HepG2 (cell line): Measurements from ENCODE around the gene MRPL10. TPM values are rescaled to one million over a fixed set of nuclear protein-coding genes. Genes with fewer than 3 reads are reported as not detected.

Experiments
- ATAC-seq: fragments of 200-7000 bp; cut with Tn5 transposase; 3 replicates; pipeline ENCODE4 v1.9.1; 2020; ENCODE audit warnings: mild to moderate bottlenecking, moderate library complexity
- BruUV-seq: library from RNA; stranded (reverse); fragments of 400-500 nt; replicated peaks from 2 replicates; lab custom pipeline; 2021; lab: Mats Ljungman, UMichigan
- CTCF ChIA-PET: fragments of 300-600 bp; formaldehyde crosslinking; extraction: SDS; loops from one replicate; lab custom pipeline; 2021; ENCODE audit warnings: low total read pairs, inconsistent platforms, low intra/inter-chr PET ratio; lab: Yijun Ruan, JAX
- POLR2A ChIA-PET: fragments of 350-600 bp; sonication (Branson Sonifier 250); formaldehyde crosslinking; loops from one replicate; lab custom pipeline; 2020; ENCODE audit warnings: antibody characterized with exemption, inconsistent platforms; lab: Yijun Ruan, JAX
- DNase-seq: peaks from one replicate; pipeline ENCODE4 v3.0.0-alpha.2; 2015; ENCODE audit warnings: low spot score
- FAIRE-seq: peaks from 3 replicates; lab custom pipeline; 2011; peaks lifted over from hg19 to GRCh38; lab: Jason Lieb, UNC
- H2AFZ ChIP-seq: one replicate; pipeline ENCODE4 v1.6.1; 2011; ENCODE audit warnings: low read length, inconsistent platforms
- H3K27ac ChIP-seq: fragments of 300-600 bp; 3 replicates; pipeline ENCODE4 v1.8.0; 2011; ENCODE audit warnings: mixed run types, mild to moderate bottlenecking, mixed read lengths, low read length, inconsistent platforms; ENCODE audit not compliant: insufficient read depth; ENCODE audit errors: extremely low read length
- H3K27me3 ChIP-seq, 2 experiments: fragments of 200-600 bp in 1 of 2; 2 replicates in 1 of 2; 3 replicates in 1 of 2; pipeline versions ENCODE4 v1.6.0 to v1.8.0; 2011; ENCODE audit warnings: low read length in 2 of 2, mild to moderate bottlenecking in 2 of 2, moderate library complexity in 2 of 2, inconsistent platforms in 1 of 2; ENCODE audit not compliant: insufficient read depth in 2 of 2, control insufficient read depth in 1 of 2
- H3K36me3 ChIP-seq, 2 experiments: fragments of 200-600 bp in 1 of 2; replicated peaks in 1 of 2; 2 replicates in 1 of 2; 3 replicates in 1 of 2; pipeline versions ENCODE4 v1.5.1 to v1.8.0; 2011; ENCODE audit warnings: low read length in 2 of 2, inconsistent platforms in 1 of 2; ENCODE audit not compliant: insufficient read depth in 2 of 2, control insufficient read depth in 1 of 2
- H3K4me1 ChIP-seq: 2 replicates; pipeline ENCODE4 v1.5.1; 2012; ENCODE audit warnings: low read length, inconsistent platforms; ENCODE audit not compliant: insufficient read depth
- H3K4me2 ChIP-seq: 2 replicates; pipeline ENCODE4 v1.6.0; 2011; ENCODE audit warnings: low read depth, low read length, inconsistent platforms
- H3K4me3 ChIP-seq, 3 experiments: fragments of 200-600 bp in 1 of 3; sonication (generic), shearing (Covaris generic) in 1 of 3; replicated peaks in 1 of 3; 2 replicates each; pipeline ENCODE4 v1.5.1; 2011 to 2016; ENCODE audit warnings: low read length in 3 of 3, inconsistent platforms in 2 of 3, low read depth in 2 of 3, mild to moderate bottlenecking in 2 of 3, control low read depth in 1 of 3, mixed read lengths in 1 of 3; ENCODE audit not compliant: insufficient read depth in 1 of 3
- H3K79me2 ChIP-seq: one replicate; pipeline ENCODE4 v1.6.1; 2011; ENCODE audit warnings: low read length, inconsistent platforms; ENCODE audit not compliant: insufficient read depth
- H3K9ac ChIP-seq: 2 replicates; pipeline ENCODE4 v1.6.0; 2011; ENCODE audit warnings: mild to moderate bottlenecking, low read depth, low read length, inconsistent platforms; ENCODE audit not compliant: insufficient read depth
- H3K9me3 ChIP-seq: 2 replicates; pipeline ENCODE4 v1.5.1; 2012; ENCODE audit warnings: mild to moderate bottlenecking, low read length
- H4K20me1 ChIP-seq: 2 replicates; pipeline ENCODE4 v1.6.0; 2011; ENCODE audit warnings: inconsistent platforms, mild to moderate bottlenecking, low read length, moderate library complexity; ENCODE audit not compliant: insufficient read depth
- AKAP8 ChIP-seq: sonication (generic); formaldehyde crosslinking; IDR thresholded peaks from 2 replicates; pipeline ENCODE4 v1.5.1; 2020; ENCODE audit warnings: mild to moderate bottlenecking, missing genetic modification reagents
- GTF3A ChIP-seq: sonication (generic); formaldehyde crosslinking; conservative IDR thresholded peaks from 2 replicates; pipeline ENCODE4 v1.4.0; 2020; ENCODE audit warnings: mild to moderate bottlenecking, missing genetic modification reagents
- PITX1 ChIP-seq: sonication (generic); formaldehyde crosslinking; IDR thresholded peaks from 2 replicates; pipeline ENCODE4 v1.5.1; 2020; ENCODE audit warnings: mild to moderate bottlenecking, missing genetic modification reagents
- RARG ChIP-seq: sonication (generic); formaldehyde crosslinking; IDR thresholded peaks from 2 replicates; pipeline ENCODE4 v1.4.0; 2020; ENCODE audit warnings: low read depth, mild to moderate bottlenecking, missing genetic modification reagents
- RCOR2 ChIP-seq: IDR thresholded peaks from 2 replicates; pipeline ENCODE4 v1.6.1; 2016; ENCODE audit warnings: missing biosample characterization, missing genetic modification reagents
- ZBTB25 ChIP-seq: IDR thresholded peaks from 2 replicates; pipeline ENCODE4 v1.6.1; 2018; ENCODE audit warnings: missing genetic modification reagents
- ZNF432 ChIP-seq: sonication (generic); formaldehyde crosslinking; IDR thresholded peaks from 2 replicates; pipeline ENCODE4 v1.5.0; 2020; ENCODE audit warnings: missing genetic modification reagents, mild to moderate bottlenecking, borderline replicate concordance
- ZNF768 ChIP-seq: sonication (generic); formaldehyde crosslinking; IDR thresholded peaks from 2 replicates; pipeline ENCODE4 v1.4.0; 2020; ENCODE audit warnings: missing genetic modification reagents
- WGBS: methylation state at CpG from one replicate; pipeline ENCODE4 v1.1.6; 2017; ENCODE audit warnings: low lambda C conversion rate; 5-methylcytosine and 5-hydroxymethylcytosine counted together
- in situ Hi-C: cut with HindIII; loops from 2 replicates; pipeline ENCODE4 v1.10.0; 2017; ENCODE audit warnings: low pct_unique_long_range_greater_than_20kb; ENCODE audit not compliant: extremely low pct_ligation_motif_present
- intact Hi-C: fragments of 100-400 bp; cut with micrococcal nuclease; formaldehyde crosslinking; loops from one replicate; pipeline ENCODE4 v1.10.0; 2022; ENCODE audit not compliant: unreplicated experiment
- polyA plus RNA-seq, 8 experiments: library from polyadenylated mRNA; depleted of rRNA in 3 of 8; stranded (reverse) in 7 of 8; unstranded in 1 of 8; fragments of >200 nt; fragmentation: Illumina TruSeq in 4 of 8; extraction: Trizol in 4 of 8; gene quantifications; 2 replicates each; pipeline versions ENCODE4 v1.2.1 to v1.2.3, GENCODE V29; 2011 to 2016; ENCODE audit warnings: low read depth in 4 of 8, missing spikeins in 1 of 8, mixed read lengths in 1 of 8; ENCODE audit not compliant: insufficient read depth in 1 of 8
- total RNA-seq, 5 experiments: library from RNA; depleted of rRNA; stranded (reverse); fragments of >200 nt; fragmentation: Illumina TruSeq; extraction: Trizol; gene quantifications; 2 replicates each; pipeline ENCODE4 v1.2.3, GENCODE V29; 2016; ENCODE audit warnings: low read depth in 1 of 5
- TF ChIP-seq, protein P1 (sequence below), 2 experiments: IDR thresholded peaks; 2 replicates each; pipeline ENCODE4 v1.6.1; 2011 to 2012; ENCODE audit warnings: low read length in 2 of 2, borderline replicate concordance in 1 of 2, low read depth in 1 of 2, mild to moderate bottlenecking in 1 of 2, moderate library complexity in 1 of 2

Gene MRPL10
- total and polyA plus RNA-seq, 2 of the 13 experiments (the other 11 are each of a cell fraction or from before 2014, with no cell fraction given) = 56.7 to 149 TPM

GRCh38 chr17:47820033-47820789, 11.1 kb downstream of the MRPL10 start:
- Histone ChIP-seq H4K20me1 (no peaks in the 10 kb centered on the region), H3K79me2 (no peaks in the 10 kb centered on the region), H3K27me3 (no peaks in the 10 kb centered on the region; a peak in 1 of 5 replicates), H3K9ac (peak overlapping the region; percentile 78), H3K4me1 (peaks cover 19% of the 10 kb centered on the region), H3K4me3 (peak overlapping the region; percentile 73 to 90 (median 73); a peak in 4 of 6 replicates), H3K36me3 (peaks cover 19 to 34% of the 10 kb centered on the region in 2 experiments; a peak in 4 of 5 replicates), H3K4me2 (peak overlapping the region; percentile 88), H3K27ac (no peak overlapping the region), H3K9me3 (no peaks in the 10 kb centered on the region), H2AFZ (no peak overlapping the region)
- ATAC-seq (no peak), DNase-seq (no peak), FAIRE-seq (no peak)
- POLR2A ChIA-PET = no interaction called here
- BruUV-seq = no TSS peak
- 82% methylated on average over 12 of the region's 12 CpGs for WGBS
- CTCF ChIA-PET = no interaction called here
- TF ChIP-seq ZNF768 (CRISPR knock-in tag) = no peak
- TF ChIP-seq RARG (CRISPR knock-in tag) = no peak
- TF ChIP-seq ZNF432 (CRISPR knock-in tag) = no peak
- TF ChIP-seq PITX1 (CRISPR knock-in tag) = no peak
- TF ChIP-seq AKAP8 (CRISPR knock-in tag) = no peak
- TF ChIP-seq, protein P1, sequence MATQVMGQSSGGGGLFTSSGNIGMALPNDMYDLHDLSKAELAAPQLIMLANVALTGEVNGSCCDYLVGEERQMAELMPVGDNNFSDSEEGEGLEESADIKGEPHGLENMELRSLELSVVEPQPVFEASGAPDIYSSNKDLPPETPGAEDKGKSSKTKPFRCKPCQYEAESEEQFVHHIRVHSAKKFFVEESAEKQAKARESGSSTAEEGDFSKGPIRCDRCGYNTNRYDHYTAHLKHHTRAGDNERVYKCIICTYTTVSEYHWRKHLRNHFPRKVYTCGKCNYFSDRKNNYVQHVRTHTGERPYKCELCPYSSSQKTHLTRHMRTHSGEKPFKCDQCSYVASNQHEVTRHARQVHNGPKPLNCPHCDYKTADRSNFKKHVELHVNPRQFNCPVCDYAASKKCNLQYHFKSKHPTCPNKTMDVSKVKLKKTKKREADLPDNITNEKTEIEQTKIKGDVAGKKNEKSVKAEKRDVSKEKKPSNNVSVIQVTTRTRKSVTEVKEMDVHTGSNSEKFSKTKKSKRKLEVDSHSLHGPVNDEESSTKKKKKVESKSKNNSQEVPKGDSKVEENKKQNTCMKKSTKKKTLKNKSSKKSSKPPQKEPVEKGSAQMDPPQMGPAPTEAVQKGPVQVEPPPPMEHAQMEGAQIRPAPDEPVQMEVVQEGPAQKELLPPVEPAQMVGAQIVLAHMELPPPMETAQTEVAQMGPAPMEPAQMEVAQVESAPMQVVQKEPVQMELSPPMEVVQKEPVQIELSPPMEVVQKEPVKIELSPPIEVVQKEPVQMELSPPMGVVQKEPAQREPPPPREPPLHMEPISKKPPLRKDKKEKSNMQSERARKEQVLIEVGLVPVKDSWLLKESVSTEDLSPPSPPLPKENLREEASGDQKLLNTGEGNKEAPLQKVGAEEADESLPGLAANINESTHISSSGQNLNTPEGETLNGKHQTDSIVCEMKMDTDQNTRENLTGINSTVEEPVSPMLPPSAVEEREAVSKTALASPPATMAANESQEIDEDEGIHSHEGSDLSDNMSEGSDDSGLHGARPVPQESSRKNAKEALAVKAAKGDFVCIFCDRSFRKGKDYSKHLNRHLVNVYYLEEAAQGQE (IDR thresholded peaks at IDR 0.05; ENCODE audit: borderline replicate concordance in 1 of 2, low read depth in 1 of 2, low read length in 2 of 2) = no peak
- no peak for TF ChIP-seq ZBTB25 (CRISPR knock-in tag)
- no peak for TF ChIP-seq GTF3A (CRISPR knock-in tag)
- no peak for TF ChIP-seq RCOR2
- intact Hi-C loops = no loop called here
- in situ Hi-C loops = no loop called here
